Activated CD4-positive, alpha-beta memory T cell treated with anti-CD3 and anti-CD28 coated beads, Interleukin-2, amount 10 ng/mL, durations not matched to agents 7 days and 5 days (primary cell): ENCODE results near the gene ABCG1. TPM values are rescaled to one million over a fixed set of nuclear protein-coding genes. Genes with fewer than 3 reads are reported as not detected.

Experiments used
- CTCF ChIA-PET: fragments of 350-600 bp; sonication (Branson Sonifier 250); formaldehyde crosslinking; loops from one replicate; lab custom pipeline; 2021; ENCODE audit warnings: antibody characterized with exemption, inconsistent platforms; lab: Charles Lee
- POLR2A ChIA-PET: fragments of 350-600 bp; sonication (Branson Sonifier 250); formaldehyde crosslinking; loops from one replicate; lab custom pipeline; 2021; ENCODE audit warnings: antibody characterized with exemption; lab: Charles Lee
- DNase-seq: peaks from one replicate; pipeline ENCODE4 v3.0.0-alpha.2; 2020
- H3K27ac Mint-ChIP-seq: one replicate; pipeline ENCODE4 v1.8.0; 2021; ENCODE audit warnings: mild to moderate bottlenecking, mixed read lengths
- H3K27me3 Mint-ChIP-seq: one replicate; pipeline ENCODE4 v1.8.0; 2021; ENCODE audit warnings: mixed read lengths
- H3K36me3 Mint-ChIP-seq: one replicate; pipeline ENCODE4 v1.8.0; 2021; ENCODE audit warnings: low read depth, mixed read lengths
- H3K4me1 Mint-ChIP-seq: one replicate; pipeline ENCODE4 v1.8.0; 2021; ENCODE audit warnings: mixed read lengths
- H3K4me3 Mint-ChIP-seq: one replicate; pipeline ENCODE4 v1.8.0; 2021; ENCODE audit warnings: mild to moderate bottlenecking, mixed read lengths
- H3K9me3 Mint-ChIP-seq: one replicate; pipeline ENCODE4 v1.8.0; 2021; ENCODE audit warnings: mixed read lengths
- total RNA-seq, 2 experiments: library from RNA; stranded (reverse); gene quantifications; one replicate each; pipeline ENCODE4 v1.2.3, GENCODE V29; 2021

Gene ABCG1
- total RNA-seq, 2 experiments from 2014 or later, result 23.7 to 25.3 TPM

- H3K4me3 Mint-ChIP-seq, result no peak overlapping the region
- ChIA-PET CTCF (no interaction called here), POLR2A (interaction anchor here (0.7 to 1.3 kb wide), 2 partner anchors 83 to 120 kb away, joined by 3 to 4 read pairs; no protein-coding TSS in a partner anchor)
- H3K27me3 Mint-ChIP-seq, result peaks cover 21% of the 10 kb centered on the region
- no peaks in the 10 kb centered on the region for H3K36me3 Mint-ChIP-seq
- peaks cover 19% of the 10 kb centered on the region for H3K4me1 Mint-ChIP-seq
- no peak overlapping the region for H3K27ac Mint-ChIP-seq
- DNase-seq, result peak; percentile 15
- H3K9me3 Mint-ChIP-seq, result no peaks in the 10 kb centered on the region
Measured at GRCh38 chr21:42340187-42341050, 121.5 kb downstream of the ABCG1 start.

- ChIA-PET POLR2A (no interaction called here), CTCF (interaction anchor here (2.0 kb wide), 1 partner anchor 31 kb away, joined by 4 read pairs; no protein-coding TSS in a partner anchor)
- no peak for DNase-seq
- H3K27me3 Mint-ChIP-seq, result peaks cover 9% of the 10 kb centered on the region
- H3K4me3 Mint-ChIP-seq, result no peak overlapping the region
- no peak overlapping the region for H3K27ac Mint-ChIP-seq
- H3K9me3 Mint-ChIP-seq, result no peaks in the 10 kb centered on the region
- no peaks in the 10 kb centered on the region for H3K36me3 Mint-ChIP-seq
- peaks cover 19% of the 10 kb centered on the region for H3K4me1 Mint-ChIP-seq
Measured at GRCh38 chr21:42341776-42342542, 123.0 kb downstream of the ABCG1 start.

- H3K4me1 Mint-ChIP-seq, result peaks cover 13% of the 10 kb centered on the region
- CTCF ChIA-PET, result interaction anchor here (2.0 kb wide), 1 partner anchor 32 kb away, joined by 4 read pairs; no protein-coding TSS in a partner anchor
- H3K27me3 Mint-ChIP-seq, result no peaks in the 10 kb centered on the region
- no peak overlapping the region for H3K4me3 Mint-ChIP-seq
- H3K36me3 Mint-ChIP-seq, result no peaks in the 10 kb centered on the region
- no peak for DNase-seq
- POLR2A ChIA-PET, result no interaction called here
- H3K9me3 Mint-ChIP-seq, result no peaks in the 10 kb centered on the region
- H3K27ac Mint-ChIP-seq, result no peak overlapping the region
Measured at GRCh38 chr21:42343101-42343500, 124.2 kb downstream of the ABCG1 start.

- no peaks in the 10 kb centered on the region for H3K27me3 Mint-ChIP-seq
- CTCF ChIA-PET, result no interaction called here
Measured at GRCh38 chr21:42343556-42343955, 124.6 kb downstream of the ABCG1 start.

GRCh38 chr21:42343963-42344510, 125.1 kb downstream of the ABCG1 start:
- no peak overlapping the region for H3K27ac Mint-ChIP-seq

More at GRCh38 chr21:42343556-42343955, 124.6 kb downstream of the ABCG1 start:
- DNase-seq, result no peak
- Mint-ChIP-seq H3K4me1 (peaks cover 9% of the 10 kb centered on the region), H3K4me3 (no peak overlapping the region), H3K9me3 (no peaks in the 10 kb centered on the region), H3K27ac (no peak overlapping the region), H3K36me3 (no peaks in the 10 kb centered on the region)
- POLR2A ChIA-PET, result no interaction called here

GRCh38 chr21:42344631-42345030, 125.7 kb downstream of the ABCG1 start:
- H3K4me3 Mint-ChIP-seq, result no peak overlapping the region
- CTCF ChIA-PET, result interaction anchor here (0.7 kb wide), 1 partner anchor 124 kb away, joined by 3 read pairs; no protein-coding TSS in a partner anchor
- H3K27me3 Mint-ChIP-seq, result no peaks in the 10 kb centered on the region
- POLR2A ChIA-PET, result no interaction called here
- peak; percentile 8 for DNase-seq
- H3K9me3 Mint-ChIP-seq, result no peaks in the 10 kb centered on the region
- no peaks in the 10 kb centered on the region for H3K36me3 Mint-ChIP-seq
- H3K27ac Mint-ChIP-seq, result no peak overlapping the region
- no peaks in the 10 kb centered on the region for H3K4me1 Mint-ChIP-seq

More at GRCh38 chr21:42343963-42344510, 125.1 kb downstream of the ABCG1 start:
- Mint-ChIP-seq H3K4me3 (no peak overlapping the region), H3K27me3 (no peaks in the 10 kb centered on the region), H3K9me3 (no peaks in the 10 kb centered on the region), H3K4me1 (peaks cover 4% of the 10 kb centered on the region), H3K36me3 (no peaks in the 10 kb centered on the region)
- POLR2A ChIA-PET, result no interaction called here
- DNase-seq, result peak; percentile 11
- CTCF ChIA-PET, result interaction anchor here (0.7 kb wide), 1 partner anchor 124 kb away, joined by 3 read pairs; no protein-coding TSS in a partner anchor

GRCh38 chr21:42346441-42346840, 127.5 kb downstream of the ABCG1 start:
- no peaks in the 10 kb centered on the region for H3K36me3 Mint-ChIP-seq
- ChIA-PET POLR2A (no interaction called here), CTCF (no interaction called here)
- H3K27ac Mint-ChIP-seq, result no peak overlapping the region
- DNase-seq, result no peak
- no peak overlapping the region for H3K4me3 Mint-ChIP-seq
- no peaks in the 10 kb centered on the region for H3K4me1 Mint-ChIP-seq
- H3K27me3 Mint-ChIP-seq, result no peaks in the 10 kb centered on the region
- H3K9me3 Mint-ChIP-seq, result no peaks in the 10 kb centered on the region

Other genes with a start within 250 kb of the ABCG1 start
- 10 to 100 TPM; 18.0 to 18.4 TPM for gene ZBTB21, start 208.8 kb upstream of the ABCG1 start, total RNA-seq
- under 1 TPM; 0.05 to 0.10 TPM for gene UMODL1, start 147.8 kb upstream of the ABCG1 start, total RNA-seq
- gene TFF3, start 96.3 kb downstream of the ABCG1 start, total RNA-seq, result not detected
- not detected for gene TFF2, start 131.9 kb downstream of the ABCG1 start, total RNA-seq
- not detected for gene TFF1, start 147.4 kb downstream of the ABCG1 start, total RNA-seq
- 10 to 100 TPM; 24.6 to 24.8 TPM for gene TMPRSS3, start 176.9 kb downstream of the ABCG1 start, total RNA-seq
- gene UBASH3A, start 184.8 kb downstream of the ABCG1 start, total RNA-seq, result 10 to 100 TPM; 67.8 to 70.6 TPM